NT2/D1 (cell line): ENCODE measurements around the gene NHLRC2.

Experiments
- DNase-seq: peaks from one replicate; pipeline ENCODE4 v3.0.0-alpha.2; 2011; ENCODE audit warnings: low read depth, low spot score
- H3K27me3 ChIP-seq: 2 replicates; pipeline ENCODE4 v1.6.0; 2011; ENCODE audit warnings: mild to moderate bottlenecking; ENCODE audit not compliant: insufficient read length, insufficient read depth
- H3K36me3 ChIP-seq: 2 replicates; pipeline ENCODE4 v1.6.1; 2011; ENCODE audit warnings: mild to moderate bottlenecking, low read length, mixed read lengths; ENCODE audit not compliant: insufficient read depth, insufficient read length
- H3K4me1 ChIP-seq: 2 replicates; pipeline ENCODE4 v1.5.1; 2011; ENCODE audit not compliant: insufficient read depth, insufficient read length
- H3K4me3 ChIP-seq: 2 replicates; pipeline ENCODE4 v1.5.1; 2011; ENCODE audit warnings: low read depth; ENCODE audit not compliant: insufficient read length
- H3K9ac ChIP-seq: 2 replicates; pipeline ENCODE4 v1.6.0; 2011; ENCODE audit warnings: low read depth; ENCODE audit not compliant: insufficient read length
- H3K9me3 ChIP-seq: 2 replicates; pipeline ENCODE4 v1.5.1; 2011; ENCODE audit warnings: mild to moderate bottlenecking, low read length; ENCODE audit not compliant: insufficient read depth
- SUZ12 ChIP-seq: IDR thresholded peaks from 2 replicates; pipeline ENCODE4 v1.6.1; 2011; ENCODE audit not compliant: insufficient read length, insufficient read depth; ENCODE audit errors: extremely low read depth
- YY1 ChIP-seq: IDR thresholded peaks from 2 replicates; pipeline ENCODE4 v1.6.1; 2011; ENCODE audit not compliant: insufficient read length, insufficient read depth
- ZNF274 ChIP-seq: IDR thresholded peaks from 2 replicates; pipeline ENCODE4 v1.6.1; 2011; ENCODE audit warnings: mild to moderate bottlenecking, low read depth, low read length

NHLRC2 gene

DNA sequence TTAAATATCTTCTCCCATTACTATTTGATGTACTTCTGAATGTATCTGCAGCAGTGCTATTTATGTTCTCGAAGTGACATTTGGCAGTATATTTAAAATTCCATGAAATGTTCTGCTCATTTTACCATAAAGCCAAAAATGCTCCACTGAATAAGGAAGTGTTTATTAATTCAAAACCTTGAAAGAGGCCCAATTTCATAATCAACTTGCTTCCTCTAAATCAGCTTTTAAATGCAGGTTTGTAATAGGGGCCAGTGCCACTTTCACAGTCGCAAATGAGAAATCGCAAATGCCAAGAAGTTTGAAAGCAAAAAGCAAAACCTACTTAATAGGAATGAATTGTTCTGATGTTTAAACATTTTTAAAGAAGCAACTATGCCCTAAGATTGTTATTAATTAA lies 11.4 kb downstream of the NHLRC2 start:
- no peak for DNase-seq
- Histone ChIP-seq H3K9ac (no peak overlapping the region), H3K27me3 (no peaks in the 10 kb centered on the region), H3K36me3 (peaks cover 20% of the 10 kb centered on the region), H3K4me3 (no peak overlapping the region), H3K9me3 (no peaks in the 10 kb centered on the region), H3K4me1 (no peaks in the 10 kb centered on the region)
- TF ChIP-seq YY1 (no peak), ZNF274 (no peak), SUZ12 (no peak)

DNA sequence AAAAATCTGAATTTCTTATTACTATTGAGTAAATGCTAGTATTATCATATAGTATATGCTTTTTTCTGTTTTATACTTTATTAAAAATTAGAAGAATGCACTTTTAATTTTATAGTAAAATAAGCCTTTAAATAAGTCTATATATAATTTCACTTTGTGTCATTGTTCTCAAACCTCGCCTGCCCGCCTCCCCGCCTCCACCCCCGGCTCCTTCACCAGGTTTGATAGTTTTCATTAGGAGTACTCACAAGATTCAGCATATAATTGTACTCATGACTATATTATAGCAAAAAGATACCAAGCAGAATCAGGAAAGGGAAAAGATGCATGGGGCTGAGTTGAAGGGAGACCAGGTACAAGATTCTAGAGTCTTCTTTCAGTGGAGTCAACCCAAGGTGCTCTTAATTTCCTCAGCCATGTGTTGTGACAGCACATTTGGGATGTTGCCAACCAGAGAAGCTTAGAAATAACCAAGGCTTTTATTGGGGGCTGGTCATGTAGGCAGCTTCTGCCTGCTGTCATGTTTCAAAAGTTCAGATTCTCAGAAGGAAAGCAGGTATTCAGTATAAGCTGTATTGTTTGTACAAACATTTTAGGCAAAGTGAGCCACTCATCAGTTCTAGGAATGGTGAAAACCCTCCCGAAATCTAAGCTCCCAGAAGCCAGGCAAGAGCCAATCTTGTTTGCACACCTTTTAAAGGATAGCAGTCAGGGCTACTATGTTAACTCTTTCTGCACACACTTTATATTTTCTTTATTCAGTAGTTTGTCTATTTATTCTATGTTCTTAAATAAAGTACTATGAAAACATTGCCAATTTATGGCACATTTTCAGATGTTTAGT lies 12.3 kb downstream of the NHLRC2 start:
- DNase-seq = no peak

DNA sequence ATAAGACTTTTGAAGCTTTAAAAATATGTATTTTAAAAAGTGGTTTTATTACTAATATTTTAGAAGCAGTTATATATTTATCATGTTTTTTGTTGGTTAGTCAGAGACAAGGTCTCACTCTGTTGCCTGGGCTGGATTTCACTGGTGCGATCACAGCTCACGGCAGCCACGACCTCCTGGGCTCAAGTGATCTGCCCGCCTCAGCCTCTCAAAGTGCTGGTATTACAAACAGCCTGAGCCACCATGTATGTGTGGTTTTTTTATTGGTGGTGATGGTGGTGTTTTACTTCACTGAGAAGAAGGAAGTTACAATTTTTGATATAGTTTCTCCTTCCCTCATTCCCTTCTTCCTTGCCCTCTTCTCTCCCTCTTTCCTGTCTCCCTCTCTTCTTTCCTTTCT lies 13.4 kb downstream of the NHLRC2 start:
- Histone ChIP-seq H3K9me3 (no peaks in the 10 kb centered on the region), H3K4me1 (no peaks in the 10 kb centered on the region), H3K27me3 (no peaks in the 10 kb centered on the region), H3K4me3 (no peak overlapping the region), H3K36me3 (peaks cover 11% of the 10 kb centered on the region), H3K9ac (no peak overlapping the region)
- no peak for TF ChIP-seq SUZ12
- TF ChIP-seq ZNF274 = no peak
- TF ChIP-seq YY1 = no peak
- no peak for DNase-seq

More for the DNA sequence above, 12.3 kb downstream of the NHLRC2 start:
- no peak overlapping the region for H3K4me3 ChIP-seq
- no peaks in the 10 kb centered on the region for H3K4me1 ChIP-seq
- H3K9ac ChIP-seq = no peak overlapping the region
- H3K27me3 ChIP-seq = no peaks in the 10 kb centered on the region
- no peak for TF ChIP-seq YY1
- no peak for TF ChIP-seq ZNF274
- TF ChIP-seq SUZ12 = no peak
- H3K36me3 ChIP-seq = peaks cover 12% of the 10 kb centered on the region
- no peaks in the 10 kb centered on the region for H3K9me3 ChIP-seq

DNA sequence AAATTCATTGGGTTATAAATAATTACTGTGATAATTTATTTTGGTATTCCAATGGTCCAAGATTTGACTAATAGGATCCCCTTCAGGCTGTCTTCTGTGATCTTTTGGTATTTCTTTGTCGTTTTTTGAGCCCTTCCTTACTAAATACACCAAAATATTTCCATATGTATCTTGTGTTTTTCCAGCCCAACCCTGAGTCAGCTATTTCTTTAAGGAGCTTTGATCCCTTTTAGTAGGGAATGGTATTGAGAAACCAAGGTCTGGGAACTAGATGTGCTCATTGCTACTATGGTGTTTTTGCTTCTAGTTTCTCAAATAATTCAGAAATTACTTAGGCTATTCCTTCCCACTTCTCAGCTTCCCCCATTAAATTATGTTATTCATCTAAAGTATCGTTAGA lies 15.3 kb downstream of the NHLRC2 start:
- Histone ChIP-seq H3K4me1 (no peaks in the 10 kb centered on the region), H3K4me3 (no peak overlapping the region), H3K9me3 (no peaks in the 10 kb centered on the region), H3K9ac (no peak overlapping the region), H3K36me3 (no peaks in the 10 kb centered on the region), H3K27me3 (no peaks in the 10 kb centered on the region)
- TF ChIP-seq SUZ12 (no peak), YY1 (no peak), ZNF274 (no peak)
- DNase-seq = no peak

DNA sequence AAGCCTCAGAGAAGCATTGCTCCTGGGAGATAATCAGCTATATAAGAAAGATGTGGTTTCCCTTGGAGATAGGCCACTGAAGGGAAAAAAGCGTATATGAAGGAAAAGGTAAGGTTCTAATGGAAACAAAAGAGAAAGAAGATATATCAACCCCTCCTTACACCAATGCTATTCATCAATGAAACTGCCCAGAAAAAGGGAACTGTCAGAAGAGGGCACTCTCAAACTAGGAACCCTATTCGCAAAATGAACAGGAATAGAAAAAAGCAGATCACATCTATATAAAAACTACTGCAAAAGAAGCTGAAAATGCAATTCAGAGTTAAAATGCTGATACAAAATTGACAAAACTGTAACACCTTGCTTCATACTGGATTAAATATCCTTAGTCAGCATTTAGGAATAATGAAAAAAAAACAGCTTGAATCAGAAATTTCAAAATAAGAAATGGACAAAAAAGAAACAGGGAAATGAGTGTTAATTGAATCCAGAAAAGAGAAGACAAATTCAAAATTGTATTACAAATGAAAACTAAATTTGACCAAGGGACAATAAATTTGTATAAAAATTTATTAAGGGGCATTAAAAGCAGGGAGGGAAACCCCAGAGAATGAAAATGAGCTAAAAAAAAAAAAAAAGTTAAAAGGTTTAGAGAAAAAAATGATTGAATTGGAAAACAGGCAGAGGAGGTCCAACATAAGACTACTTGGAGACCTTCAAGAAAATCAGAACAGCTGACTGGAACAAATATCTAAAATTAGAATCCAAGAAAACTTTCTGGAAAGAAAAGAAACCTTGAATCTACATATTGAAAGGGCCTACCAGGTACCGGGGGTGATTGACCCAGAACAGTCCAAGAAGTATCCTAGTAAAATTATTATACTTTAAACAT lies 17.9 kb downstream of the NHLRC2 start:
- peaks cover 2% of the 10 kb centered on the region for H3K36me3 ChIP-seq
- H3K4me1 ChIP-seq = no peaks in the 10 kb centered on the region
- DNase-seq = no peak
- H3K4me3 ChIP-seq = no peak overlapping the region
- TF ChIP-seq YY1 = no peak
- no peak for TF ChIP-seq ZNF274
- TF ChIP-seq SUZ12 = no peak
- no peaks in the 10 kb centered on the region for H3K9me3 ChIP-seq
- no peak overlapping the region for H3K9ac ChIP-seq
- H3K27me3 ChIP-seq = no peaks in the 10 kb centered on the region

DNA sequence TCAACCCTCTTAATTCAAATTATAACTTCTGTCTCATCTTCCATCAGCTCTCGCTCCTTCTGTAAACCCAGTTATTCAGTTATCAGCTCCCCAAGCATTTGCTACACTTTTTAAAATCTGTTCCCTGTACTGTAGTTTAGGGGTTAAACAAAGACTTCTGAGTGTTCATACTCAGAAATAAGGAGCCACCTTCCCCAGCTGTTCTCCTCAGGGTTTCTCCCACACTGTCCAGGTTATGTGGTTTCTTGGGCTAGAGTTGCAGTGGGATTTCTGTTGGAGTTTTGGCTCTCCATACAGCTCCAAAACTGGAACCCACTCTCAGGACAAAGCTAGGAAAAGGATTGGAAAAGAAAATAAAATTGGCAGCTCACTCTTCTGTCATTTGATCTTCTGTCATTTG lies 20.8 kb downstream of the NHLRC2 start:
- H3K27me3 ChIP-seq = no peaks in the 10 kb centered on the region
- peaks cover 7% of the 10 kb centered on the region for H3K36me3 ChIP-seq
- no peak overlapping the region for H3K4me3 ChIP-seq

DNA sequence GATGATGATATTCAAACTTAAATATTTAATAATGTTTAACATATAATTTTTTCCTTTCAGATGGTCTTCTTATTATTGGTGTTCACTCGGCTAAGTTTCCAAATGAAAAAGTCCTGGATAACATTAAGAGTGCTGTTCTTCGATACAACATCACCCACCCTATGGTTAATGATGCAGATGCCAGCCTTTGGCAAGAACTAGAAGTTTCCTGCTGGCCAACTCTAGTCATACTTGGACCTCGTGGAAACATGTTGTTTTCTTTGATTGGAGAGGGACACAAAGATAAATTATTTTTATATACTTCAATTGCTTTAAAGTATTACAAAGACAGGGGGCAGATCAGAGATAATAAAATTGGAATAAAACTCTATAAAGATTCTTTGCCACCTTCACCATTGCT lies 22.0 kb downstream of the NHLRC2 start:
- TF ChIP-seq YY1 (no peak), ZNF274 (no peak), SUZ12 (no peak)
- Histone ChIP-seq H3K4me3 (no peak overlapping the region), H3K27me3 (no peaks in the 10 kb centered on the region), H3K4me1 (no peaks in the 10 kb centered on the region), H3K9me3 (no peaks in the 10 kb centered on the region), H3K36me3 (peaks cover 8% of the 10 kb centered on the region), H3K9ac (no peak overlapping the region)
- no peak for DNase-seq

More for the DNA sequence above, 20.8 kb downstream of the NHLRC2 start:
- Histone ChIP-seq H3K9ac (no peak overlapping the region), H3K4me1 (no peaks in the 10 kb centered on the region), H3K9me3 (no peaks in the 10 kb centered on the region)
- no peak for DNase-seq
- TF ChIP-seq SUZ12 (no peak), ZNF274 (no peak), YY1 (no peak)
